HG03460 (cell line): Measurements from ENCODE around the gene EXOC4.
"Not testable (repeated sequence)": the region's sequence is repeated elsewhere in the genome, so short reads cannot be mapped to it uniquely, and the experiment has no call there.

Experiments
- ATAC-seq: cut with Tn5 transposase; IDR thresholded peaks from one replicate; pipeline ENCODE4 v1.9.1; 2021; ENCODE audit not compliant: unreplicated experiment

Gene EXOC4

GRCh38 chr7:133606991-133607390 is 354.1 kb downstream of the EXOC4 start:
- no peak for ATAC-seq

GRCh38 chr7:133609806-133610205 is 356.9 kb downstream of the EXOC4 start:
- ATAC-seq, result no peak

- no peak for ATAC-seq
Measured at GRCh38 chr7:133611955-133612354, 359.1 kb downstream of the EXOC4 start.

DNA sequence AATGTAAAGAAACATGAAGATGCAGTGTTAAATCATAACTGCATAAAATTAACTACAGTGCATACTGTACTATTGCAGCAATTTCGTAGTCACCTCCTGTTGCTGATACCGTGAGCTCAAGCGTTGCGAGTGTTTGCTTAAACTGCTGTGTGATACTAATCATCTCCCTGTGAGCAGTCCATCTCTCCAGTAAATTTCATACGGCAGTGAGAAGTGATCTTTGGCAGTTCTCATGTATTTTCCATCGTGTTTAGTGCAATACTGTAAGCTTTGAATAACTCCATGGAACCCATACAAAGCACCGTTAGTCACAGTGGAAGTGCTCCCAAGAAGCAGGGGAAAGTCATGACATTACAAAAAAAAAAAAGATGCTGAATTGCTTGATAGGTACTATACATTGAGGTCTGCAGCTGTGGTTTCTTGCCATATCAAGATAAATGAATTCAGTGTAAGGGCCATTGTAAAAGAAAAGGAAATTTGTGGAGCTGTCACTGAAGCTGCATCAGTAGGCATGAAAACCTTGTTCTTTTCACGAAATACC is 360.4 kb downstream of the EXOC4 start:
- ATAC-seq, result no peak

DNA sequence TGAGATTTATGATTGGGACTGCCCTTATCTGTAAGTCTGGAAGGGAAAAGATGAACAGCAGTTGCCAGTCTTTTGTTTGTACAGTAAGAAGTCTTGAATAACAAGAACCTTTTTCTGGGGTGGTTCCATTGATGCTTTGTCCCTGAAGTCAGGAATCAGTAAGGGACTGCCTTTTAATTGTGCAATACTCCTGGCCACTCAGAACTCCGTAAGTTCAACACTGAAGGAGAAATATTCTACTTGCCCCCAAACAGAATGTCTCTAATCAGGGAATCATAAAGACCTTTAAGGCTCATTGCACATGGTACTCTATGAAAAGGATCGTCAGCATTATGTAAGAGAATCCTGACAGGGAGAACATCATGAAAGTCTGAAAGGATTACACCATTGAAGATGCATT is 361.4 kb downstream of the EXOC4 start:
- ATAC-seq, result no peak

DNA sequence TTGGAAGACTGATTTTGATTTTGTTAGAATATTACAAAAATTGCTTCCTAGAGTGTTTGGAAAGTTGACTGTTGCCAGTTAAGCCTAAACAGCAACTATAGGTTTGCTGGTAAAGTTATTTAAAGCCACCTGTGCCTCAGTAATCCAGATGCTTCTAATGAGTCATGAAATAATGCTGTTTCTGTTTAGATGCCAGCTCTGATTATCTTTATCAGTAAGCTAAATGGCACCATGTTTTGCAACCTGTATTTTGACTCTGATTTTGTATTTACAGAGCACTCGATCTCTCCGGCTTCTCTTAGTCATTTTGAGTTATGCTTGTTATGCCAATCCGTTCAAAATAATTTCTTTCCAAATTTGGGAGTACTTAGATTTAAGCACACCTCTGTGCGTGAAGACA is 366.1 kb downstream of the EXOC4 start:
- ATAC-seq, result no peak

- ATAC-seq, result no peak
Measured at GRCh38 chr7:133619491-133619890, 366.6 kb downstream of the EXOC4 start.

DNA sequence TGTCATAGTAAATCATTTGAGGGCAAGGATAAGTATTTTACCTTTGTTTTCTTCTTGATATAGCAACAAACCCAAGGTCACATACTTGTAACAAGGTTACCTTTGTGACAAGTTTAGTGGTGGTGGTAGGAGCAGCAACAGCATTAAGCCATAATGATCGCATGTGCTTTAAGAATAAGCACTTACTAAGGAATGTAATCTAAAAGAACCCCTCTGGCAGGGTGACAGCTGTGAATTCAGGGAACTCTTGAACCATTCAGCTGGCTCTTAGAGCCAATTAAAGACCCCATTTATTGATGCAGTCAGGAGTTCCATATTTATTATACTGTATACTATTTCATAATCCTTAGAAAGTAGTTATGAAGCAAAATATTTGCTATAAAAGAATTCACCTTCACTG is 370.8 kb downstream of the EXOC4 start:
- ATAC-seq, result no peak

DNA sequence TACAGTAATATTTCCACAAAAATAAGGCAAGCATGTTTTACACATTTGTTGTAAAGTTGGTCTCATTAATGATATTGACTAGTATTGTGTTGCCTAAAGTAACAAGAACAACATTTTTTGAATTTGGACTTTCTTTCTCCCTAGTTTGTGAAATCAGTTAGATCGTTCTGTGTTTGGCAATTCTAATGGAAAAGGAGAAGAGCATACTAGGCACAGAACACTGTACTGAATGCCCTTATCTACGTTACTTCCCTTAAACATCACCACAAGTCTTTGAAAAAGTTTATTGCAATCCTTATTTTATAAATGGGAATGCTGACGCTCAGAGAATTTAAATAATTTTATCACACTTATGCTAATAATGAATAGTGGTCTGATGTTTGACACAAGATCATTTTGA is 372.2 kb downstream of the EXOC4 start:
- ATAC-seq, result no peak

- ATAC-seq, result no peak
Measured at GRCh38 chr7:133629701-133630100, 376.8 kb downstream of the EXOC4 start.

DNA sequence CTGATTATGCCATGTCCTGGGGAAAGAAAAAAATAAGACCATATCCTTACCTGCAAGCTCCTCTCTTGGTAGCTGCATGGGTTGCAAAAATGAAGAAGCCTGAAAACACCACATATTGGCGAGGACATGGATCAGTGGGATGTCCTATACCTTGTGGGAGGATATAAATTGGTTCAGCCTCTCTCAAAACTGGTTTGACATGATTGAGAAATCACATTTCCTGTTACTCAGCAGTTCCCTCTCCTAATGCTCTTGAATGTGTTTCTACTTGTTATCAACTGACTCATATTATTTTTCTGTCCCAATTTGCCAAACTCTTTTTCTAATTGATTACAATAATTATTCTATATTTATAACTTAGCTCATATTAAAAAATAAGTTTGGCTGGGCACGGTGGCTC is 380.2 kb downstream of the EXOC4 start:
- no peak for ATAC-seq

DNA sequence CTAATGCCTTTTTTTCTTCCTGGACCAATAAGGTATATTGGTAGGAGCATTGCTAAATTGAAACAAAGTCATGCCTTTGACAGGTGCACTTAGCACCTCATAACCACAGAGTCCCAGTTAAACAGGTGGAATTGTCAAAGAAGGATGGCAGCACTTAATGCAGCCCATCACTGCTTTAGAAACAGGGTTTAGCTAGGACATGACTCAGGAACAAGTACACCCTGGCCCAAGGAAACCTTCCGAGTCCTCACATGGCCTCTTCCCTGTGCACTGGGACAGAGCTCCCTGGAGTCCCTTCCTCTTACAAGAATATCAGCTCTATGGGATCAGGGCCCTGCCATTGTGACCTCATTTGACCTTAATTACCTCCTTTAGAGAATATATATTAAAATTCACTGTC is 382.7 kb downstream of the EXOC4 start:
- no peak for ATAC-seq

GRCh38 chr7:133638857-133639256 is 386.0 kb downstream of the EXOC4 start:
- no peak for ATAC-seq

DNA sequence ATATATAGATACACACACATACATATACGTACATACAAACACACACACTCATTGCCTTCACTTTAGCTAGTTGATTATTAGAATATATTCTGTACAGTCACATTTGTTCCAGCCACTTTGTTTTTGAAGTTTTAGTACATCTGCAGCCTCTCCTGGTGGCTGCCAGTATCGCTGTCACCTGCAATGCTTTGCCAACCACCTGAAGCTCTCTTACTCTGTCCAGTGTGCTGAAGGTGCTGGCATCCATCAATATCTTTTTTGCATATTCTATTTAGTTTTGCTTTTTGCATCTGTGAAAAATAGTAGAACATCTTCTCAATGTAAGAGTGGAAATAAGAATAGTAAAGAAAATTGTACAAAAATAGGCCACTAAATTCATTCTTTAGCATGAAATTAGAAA is 388.6 kb downstream of the EXOC4 start:
- ATAC-seq, result no peak

GRCh38 chr7:133642907-133643306 is 390.0 kb downstream of the EXOC4 start:
- no peak for ATAC-seq

DNA sequence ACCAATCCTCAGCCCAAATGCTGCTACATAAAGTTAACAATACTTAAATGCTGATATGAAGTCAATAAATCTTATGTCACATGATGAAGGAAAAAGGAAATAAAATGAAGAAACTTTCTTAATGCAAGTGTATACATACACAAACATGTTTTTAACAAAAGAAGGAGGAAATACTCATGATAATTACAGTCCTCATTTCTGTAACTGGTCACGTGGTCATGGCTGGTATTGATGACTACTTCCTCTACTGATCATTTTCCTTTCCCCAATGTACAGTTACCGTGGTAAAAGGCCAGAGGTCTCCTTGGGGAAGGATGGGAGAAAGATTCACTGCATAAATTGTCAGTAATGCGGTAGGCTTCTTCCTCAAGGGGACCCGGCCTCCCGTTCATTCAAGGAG is 390.8 kb downstream of the EXOC4 start:
- ATAC-seq, result not testable (repeated sequence)

DNA sequence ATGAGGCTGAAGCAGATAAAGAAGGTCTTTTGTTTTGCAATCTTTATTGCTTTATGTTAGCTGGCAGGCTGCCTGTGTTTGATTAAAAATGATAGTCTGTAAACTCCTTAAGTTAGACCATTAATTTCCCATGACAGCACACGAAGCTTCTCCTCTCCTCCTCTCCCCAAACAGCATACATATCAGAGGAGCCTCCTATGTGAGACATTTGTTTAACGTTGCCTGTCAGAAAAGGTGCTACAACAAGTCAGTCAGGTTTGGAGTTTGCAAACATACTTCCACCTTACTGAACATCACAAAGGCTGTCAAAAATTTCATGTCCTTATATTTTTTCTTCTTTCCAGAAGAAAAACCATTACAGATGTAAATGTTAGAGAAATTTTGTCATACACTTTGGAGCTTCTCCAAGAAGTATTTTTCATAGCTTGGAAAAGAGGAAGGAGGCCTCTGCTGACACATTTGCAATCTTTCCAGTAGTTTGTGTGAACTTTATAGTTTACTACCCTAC is 393.1 kb downstream of the EXOC4 start:
- no peak for ATAC-seq

GRCh38 chr7:133646472-133647315 is 393.8 kb downstream of the EXOC4 start:
- ATAC-seq, result no peak

GRCh38 chr7:133649593-133649992 is 396.7 kb downstream of the EXOC4 start:
- no peak for ATAC-seq

GRCh38 chr7:133650069-133650468 is 397.2 kb downstream of the EXOC4 start:
- no peak for ATAC-seq

DNA sequence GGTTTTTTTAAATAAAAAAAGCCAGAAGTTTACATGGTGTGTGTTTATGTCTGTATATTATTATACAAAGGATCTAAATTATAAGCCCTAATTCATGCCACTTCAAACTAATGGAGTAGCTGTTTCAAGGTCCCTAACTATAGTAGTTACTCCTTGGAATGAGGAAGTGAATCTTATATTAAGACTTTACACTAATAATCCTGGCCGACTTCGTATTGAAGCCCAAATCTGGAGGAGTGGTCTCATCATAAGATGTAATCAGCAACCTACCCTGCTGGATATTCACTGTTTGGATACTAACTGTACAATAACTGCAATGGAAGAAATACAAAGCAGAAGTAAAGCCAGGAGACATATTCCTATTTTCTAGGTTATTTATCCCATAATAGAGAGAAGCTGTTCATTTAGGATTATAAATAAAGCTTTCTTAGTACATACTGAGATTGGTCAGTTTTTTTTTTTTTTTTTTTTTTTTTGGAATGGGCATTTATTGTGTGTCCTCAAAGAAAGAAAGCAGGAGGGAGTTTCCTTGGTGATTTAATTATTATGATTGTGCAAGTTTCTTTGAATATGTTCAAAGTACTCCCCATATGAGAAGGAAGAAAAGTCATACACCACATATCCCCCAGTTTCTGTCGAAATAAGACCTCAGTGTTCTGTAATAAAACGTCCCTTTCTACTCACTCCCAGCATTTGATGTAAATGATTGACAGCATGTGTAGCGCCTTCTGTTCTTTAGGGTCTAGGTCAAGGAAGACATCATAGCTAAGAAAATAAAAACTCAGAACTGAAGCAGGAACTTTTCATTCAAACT is 397.8 kb downstream of the EXOC4 start:
- no peak for ATAC-seq

DNA sequence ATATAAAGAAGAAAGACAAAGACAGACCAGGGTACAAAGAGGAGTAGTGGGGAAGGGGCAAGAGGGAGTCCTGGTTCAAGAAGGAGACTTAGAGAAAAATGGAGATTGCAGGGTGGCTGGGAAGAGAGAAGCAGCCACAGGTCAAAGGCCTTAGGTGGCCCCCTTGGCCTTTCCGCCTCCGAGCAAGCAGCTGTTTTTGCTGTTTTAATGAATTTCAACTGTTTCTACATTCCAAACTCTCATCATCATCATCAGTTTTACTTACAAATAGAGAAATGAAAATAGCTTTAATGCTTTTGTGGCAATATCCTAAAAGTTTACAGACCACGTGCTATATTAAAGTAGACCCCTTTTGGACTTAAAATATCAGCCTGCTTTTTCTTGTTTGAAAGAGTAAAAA is 399.7 kb downstream of the EXOC4 start:
- ATAC-seq, result no peak
